ENCODE results near the gene UACA.

Gene UACA

GRCh38 chr15:70609889-70610288, 153.5 kb downstream of the UACA start:
- DNase-seq (ENCODE audit: extremely low spot score, insufficient read length, low read depth) (no peak), FAIRE-seq (no peak)

- DNase-seq (ENCODE audit: extremely low spot score, insufficient read length, low read depth) (no peak), FAIRE-seq (no peak)
Observed at GRCh38 chr15:70608144-70608543, 155.2 kb downstream of the UACA start.

GRCh38 chr15:70605606-70606410, 157.6 kb downstream of the UACA start:
- FAIRE-seq (no peak), DNase-seq (ENCODE audit: extremely low spot score, insufficient read length, low read depth) (no peak)

GRCh38 chr15:70604666-70605315, 158.6 kb downstream of the UACA start:
- no peak for FAIRE-seq
- DNase-seq (ENCODE audit: extremely low spot score, insufficient read length, low read depth) = no peak
